DMS114 treated with DMSO at 0.1 percent for 48 hours (cell line): Measurements from ENCODE around the gene SLC28A2.
"Not testable (repeated sequence)": the region's sequence is repeated elsewhere in the genome, so short reads cannot be mapped to it uniquely, and the experiment has no call there.

Experiments
- DNase-seq: peaks from one replicate; lab custom pipeline; 2025; ENCODE audit not compliant: unreplicated experiment; lab: John Stamatoyannopoulos, UW

SLC28A2 gene

GRCh38 chr15:45259796-45260195 is 7.8 kb downstream of the SLC28A2 start:
- DNase-seq, result no peak

DNA sequence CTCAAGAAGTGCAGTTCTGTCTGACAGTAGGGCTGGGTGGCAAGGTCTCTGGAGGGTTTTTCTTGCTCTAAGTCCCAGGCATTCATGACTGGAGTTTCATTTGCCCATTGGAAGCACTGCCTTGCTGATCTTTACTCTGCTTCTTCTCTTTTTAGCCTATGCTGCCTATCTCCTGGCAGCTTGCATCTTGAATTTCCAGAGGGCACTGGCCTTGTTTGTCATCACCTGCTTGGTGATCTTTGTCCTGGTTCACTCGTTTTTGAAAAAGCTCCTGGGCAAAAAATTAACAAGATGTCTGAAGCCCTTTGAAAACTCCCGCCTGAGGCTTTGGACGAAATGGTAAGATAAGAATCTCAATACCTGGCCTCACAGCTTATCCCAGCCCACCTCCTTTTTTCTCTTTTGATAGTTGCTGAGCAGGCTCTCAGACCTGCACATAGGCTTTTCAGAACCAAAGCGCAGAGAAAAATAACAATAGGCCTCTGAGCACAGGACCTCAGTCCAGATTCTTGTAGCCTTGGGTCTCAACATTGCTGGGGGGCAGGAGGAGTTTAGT is 10.9 kb downstream of the SLC28A2 start:
- no peak for DNase-seq

- DNase-seq, result no peak
These were observed 11.8 kb downstream of the SLC28A2 start for GRCh38 chr15:45263854-45264253.

DNA sequence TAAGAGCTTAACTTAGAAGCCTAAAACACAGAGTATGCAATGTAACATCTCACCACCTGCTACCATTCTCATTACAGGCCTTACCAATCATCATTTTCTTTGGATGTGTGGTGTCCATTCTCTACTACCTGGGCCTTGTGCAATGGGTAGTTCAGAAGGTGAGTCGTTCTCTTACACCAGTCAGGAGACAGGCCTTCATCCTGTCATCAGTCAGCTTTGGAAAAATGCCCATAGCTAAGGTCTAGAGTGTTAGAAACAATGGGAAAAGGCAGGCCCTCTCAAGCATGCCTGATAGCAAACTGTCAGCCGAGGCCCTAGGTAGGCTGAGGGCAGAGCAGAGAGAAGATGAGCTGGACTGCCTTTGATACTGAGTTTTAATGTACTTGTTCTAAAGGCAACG is 13.5 kb downstream of the SLC28A2 start:
- DNase-seq, result no peak

GRCh38 chr15:45268135-45268534 is 16.1 kb downstream of the SLC28A2 start:
- no peak for DNase-seq

DNA sequence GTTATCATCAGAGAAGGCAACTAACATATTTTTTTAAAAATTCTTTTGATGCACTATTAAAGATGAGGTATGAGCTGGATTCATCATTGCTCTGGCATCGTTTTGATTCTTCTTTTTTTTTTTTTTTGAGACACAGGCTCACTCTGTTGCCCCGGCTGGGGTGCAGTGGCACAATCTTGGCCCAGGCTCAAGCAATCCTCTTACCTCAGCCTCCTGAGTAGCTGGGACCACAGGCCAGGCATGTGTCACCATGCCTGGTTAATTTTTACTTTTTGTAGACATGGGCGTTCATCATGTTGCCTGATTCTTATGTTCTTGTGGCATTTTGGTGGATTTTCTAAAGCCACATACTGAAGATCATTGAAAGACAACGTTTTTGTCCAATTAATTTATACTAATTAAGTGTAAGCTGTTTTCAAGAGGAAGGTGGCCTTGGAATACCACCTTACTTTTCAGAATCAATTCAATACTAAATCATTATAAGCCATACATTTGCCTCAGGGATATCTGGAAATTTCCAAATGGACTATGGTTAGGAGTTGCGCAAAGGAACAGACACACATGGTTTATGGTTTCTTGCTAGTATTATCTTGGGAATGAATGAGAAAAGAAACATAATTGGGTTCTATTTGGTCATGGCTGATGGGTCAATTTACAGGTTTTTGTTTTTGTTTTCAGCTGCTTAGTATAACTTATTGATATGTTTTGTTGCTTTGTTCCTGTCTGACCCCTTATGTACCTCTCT is 22.8 kb downstream of the SLC28A2 start:
- no peak for DNase-seq

- peak; percentile 50 for DNase-seq
These were observed 24.8 kb downstream of the SLC28A2 start for GRCh38 chr15:45276831-45277230.

- peak; percentile 95 for DNase-seq
These were observed 27.1 kb downstream of the SLC28A2 start for GRCh38 chr15:45279024-45279698.

- DNase-seq, result no peak
These were observed 33.4 kb downstream of the SLC28A2 start for GRCh38 chr15:45285413-45285812.

GRCh38 chr15:45287390-45287956 is 35.4 kb downstream of the SLC28A2 start:
- DNase-seq, result no peak

- DNase-seq, result no peak
These were observed 36.9 kb downstream of the SLC28A2 start for GRCh38 chr15:45288947-45289346.

DNA sequence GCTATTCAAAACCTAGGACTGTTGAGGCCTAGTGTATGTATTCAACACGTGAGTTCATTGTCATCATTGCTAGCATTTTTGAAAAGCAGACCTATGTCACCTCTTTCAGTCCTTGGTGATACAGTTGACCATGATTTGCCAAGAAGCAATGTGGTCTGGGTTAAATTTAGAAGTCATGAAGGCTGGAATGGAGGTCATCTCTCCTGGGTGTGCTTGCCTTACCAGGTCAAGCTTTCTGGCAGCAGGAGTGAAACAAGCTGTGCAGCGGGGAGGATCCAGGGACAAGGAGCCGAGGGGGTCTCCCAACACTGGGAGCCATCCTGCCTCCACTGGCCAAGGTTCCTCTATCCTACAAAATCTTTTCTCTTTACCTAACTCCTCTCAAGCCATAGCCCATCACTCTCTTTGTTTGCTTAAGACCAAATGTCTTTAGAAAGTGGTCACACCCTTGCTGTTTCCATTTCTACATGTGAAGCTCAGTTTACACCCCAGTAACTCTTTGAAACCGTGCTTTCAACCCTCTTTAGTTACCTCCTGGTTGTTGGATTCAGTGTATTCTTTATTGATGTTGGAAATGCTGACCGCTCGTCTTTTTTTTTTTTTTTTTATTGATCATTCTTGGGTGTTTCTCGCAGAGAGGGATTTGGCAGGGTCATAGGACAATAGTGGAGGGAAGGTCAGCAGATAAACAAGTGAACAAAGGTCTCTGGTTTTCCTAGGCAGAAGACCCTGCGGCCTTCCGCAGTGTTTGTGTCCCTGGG is 40.0 kb downstream of the SLC28A2 start:
- DNase-seq, result no peak

DNA sequence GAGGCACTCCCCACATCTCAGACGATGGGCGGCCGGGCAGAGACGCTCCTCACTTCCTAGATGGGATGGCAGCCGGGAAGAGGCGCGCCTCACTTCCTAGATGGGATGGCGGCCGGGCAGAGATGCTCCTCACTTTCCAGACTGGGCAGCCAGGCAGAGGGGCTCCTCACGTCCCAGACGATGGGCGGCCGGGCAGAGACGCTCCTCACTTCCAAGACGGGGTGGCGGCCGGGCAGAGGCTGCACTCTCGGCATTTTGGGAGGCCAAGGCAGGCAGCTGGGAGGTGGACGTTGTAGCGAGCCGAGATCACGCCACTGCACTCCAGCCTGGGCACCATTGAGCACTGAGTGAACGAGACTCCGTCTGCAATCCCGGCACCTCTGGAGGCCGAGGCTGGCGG is 41.3 kb downstream of the SLC28A2 start:
- not testable (repeated sequence) for DNase-seq

DNA sequence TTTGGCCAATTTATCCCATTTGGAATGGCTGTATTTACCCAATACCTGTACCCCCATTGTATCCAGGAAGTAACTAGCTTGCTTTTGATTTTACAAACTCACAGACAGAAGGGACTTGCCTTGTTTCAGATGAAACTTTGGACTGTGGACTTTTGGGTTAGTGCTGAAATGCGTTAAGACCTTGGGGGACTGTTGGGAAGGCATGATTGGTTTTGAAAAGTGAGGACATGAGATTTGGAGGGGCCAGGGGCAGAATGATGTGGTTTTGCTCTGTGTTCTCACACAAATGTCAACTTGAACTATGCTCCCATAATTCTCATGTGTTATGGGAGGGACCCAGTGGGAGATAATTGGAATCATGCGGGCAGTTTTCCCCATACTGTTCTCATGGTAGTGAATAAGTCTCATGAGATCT is 46.9 kb downstream of the SLC28A2 start:
- DNase-seq, result not testable (repeated sequence)

- DNase-seq, result no peak
These were observed 52.7 kb downstream of the SLC28A2 start for GRCh38 chr15:45304711-45305110.

DNA sequence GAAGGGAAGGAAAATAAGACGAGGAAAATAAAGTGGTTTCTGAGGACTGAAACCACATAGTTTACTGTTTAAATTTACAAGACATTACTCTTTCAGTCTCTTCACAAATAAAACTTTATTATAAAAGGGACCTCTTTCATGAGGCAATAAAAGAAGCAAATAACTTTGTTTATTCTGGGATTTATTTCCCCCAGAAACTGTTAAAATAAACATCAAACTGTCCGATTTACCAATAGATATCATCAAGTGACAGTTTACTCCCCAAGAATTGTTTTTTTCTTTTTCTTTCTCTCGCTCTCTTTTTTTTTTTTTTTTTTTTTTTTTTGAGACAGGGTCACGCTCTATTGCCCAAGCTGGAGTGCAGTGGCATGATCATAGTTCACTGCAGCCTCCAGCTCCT is 54.1 kb downstream of the SLC28A2 start:
- DNase-seq, result no peak

DNA sequence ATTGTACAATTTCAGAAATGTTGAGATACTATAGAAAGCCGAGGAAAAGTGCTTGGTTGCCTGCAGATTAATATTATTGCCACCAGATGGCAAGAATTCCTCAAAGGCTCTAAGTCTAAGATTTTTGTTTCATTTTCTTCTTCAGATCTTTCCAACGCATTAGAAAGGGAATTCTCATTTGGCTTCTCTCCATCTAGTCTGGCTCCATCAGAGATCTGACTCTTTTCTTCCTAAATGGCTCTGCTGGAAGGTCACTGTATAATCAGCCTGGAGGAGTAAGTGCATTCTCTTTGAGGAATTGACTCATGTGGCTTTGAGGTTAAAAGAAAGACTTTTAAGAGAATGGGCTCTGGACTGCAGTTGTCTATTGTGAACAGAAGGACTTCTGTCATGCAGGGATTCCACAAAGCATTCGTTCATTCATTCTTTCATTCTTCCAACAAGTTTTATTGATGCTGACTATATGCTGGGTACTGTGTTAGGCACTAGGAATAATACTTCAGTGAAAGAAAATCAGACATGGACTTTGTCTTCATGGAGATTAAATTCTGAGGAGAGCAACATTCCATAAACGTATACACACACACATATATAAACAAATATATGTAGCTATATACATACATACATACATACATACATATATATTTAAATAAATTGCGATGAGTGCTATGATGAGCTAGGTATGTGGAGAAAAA is 55.3 kb downstream of the SLC28A2 start:
- DNase-seq, result peak; percentile 45

GRCh38 chr15:45314117-45314516 is 62.1 kb downstream of the SLC28A2 start:
- not testable (repeated sequence) for DNase-seq

- DNase-seq, result no peak
These were observed 62.9 kb downstream of the SLC28A2 start for GRCh38 chr15:45314960-45315359.

GRCh38 chr15:45319472-45320214 is 67.6 kb downstream of the SLC28A2 start:
- no peak for DNase-seq
